Left ventricle myocardium superior (tissue), 1 donor: ENCODE measurements around the gene FXYD6. TPM values are rescaled to one million over a fixed set of nuclear protein-coding genes. Genes with fewer than 3 reads are reported as not detected.
A peak's percentile ranks its signal among the peaks of the same experiment; 100 is the strongest.

ENCODE experiments used
- ATAC-seq: fragments of 200-7000 bp; cut with Tn5 transposase; one replicate; pipeline ENCODE4 v1.9.1; 2020; ENCODE audit warnings: mild to moderate bottlenecking, moderate library complexity
- DNase-seq: peaks from one replicate; pipeline ENCODE4 v3.0.0-alpha.2; 2020
- intact Hi-C: fragments of 100-400 bp; cut with micrococcal nuclease; formaldehyde crosslinking; loops from one replicate; pipeline ENCODE4 v1.11.0; 2022
- total RNA-seq: library from RNA; stranded (reverse); fragmentation: NEBNext Ultra II Directional; extraction: Animal tissue kit (Norgen Biotek cat#: 25700); gene quantifications from one replicate; pipeline ENCODE4 v1.2.1, GENCODE V29; 2021
- donor health status: DM: no; HTN: yes; CAD: no; lungs with severe emphysema.

Gene FXYD6
- total RNA-seq, 1 donor from 2014 or later = 35.4 TPM

GRCh38 chr11:117837070-117837776 lies 39.2 kb downstream of the FXYD6 start:
- DNase-seq = no peak
- ATAC-seq = no peak
- intact Hi-C loops = no loop called here

- ATAC-seq = peak; percentile 16
- DNase-seq = no peak
- intact Hi-C loops = no loop called here
Measured at GRCh38 chr11:117836077-117836960, 40.1 kb downstream of the FXYD6 start.

GRCh38 chr11:117835576-117835975 lies 40.9 kb downstream of the FXYD6 start:
- intact Hi-C loops = no loop called here
- DNase-seq (no peak), ATAC-seq (no peak)

GRCh38 chr11:117834838-117835443 lies 41.5 kb downstream of the FXYD6 start:
- ATAC-seq (no peak), DNase-seq (no peak)
- intact Hi-C loops = no loop called here

- ATAC-seq (no peak), DNase-seq (no peak)
- intact Hi-C loops = no loop called here
Measured at GRCh38 chr11:117834068-117834810, 42.2 kb downstream of the FXYD6 start.

- DNase-seq = peak; percentile 62
- intact Hi-C loops = no loop called here
Measured at GRCh38 chr11:117833401-117833891, 43.0 kb downstream of the FXYD6 start.

GRCh38 chr11:117832511-117832910 lies 43.9 kb downstream of the FXYD6 start:
- no peak for ATAC-seq
- intact Hi-C loops = no loop called here
- no peak for DNase-seq

More at GRCh38 chr11:117833401-117833891, 43.0 kb downstream of the FXYD6 start:
- peak; percentile 37 for ATAC-seq

- intact Hi-C loops = no loop called here
- DNase-seq (no peak), ATAC-seq (no peak)
Measured at GRCh38 chr11:117831661-117832415, 44.6 kb downstream of the FXYD6 start.

GRCh38 chr11:117830674-117831351 lies 45.6 kb downstream of the FXYD6 start:
- no peak for DNase-seq
- intact Hi-C loops = no loop called here
- no peak for ATAC-seq

GRCh38 chr11:117830072-117830471 lies 46.4 kb downstream of the FXYD6 start:
- ATAC-seq (no peak), DNase-seq (no peak)
- intact Hi-C loops = no loop called here

- ATAC-seq (no peak), DNase-seq (no peak)
- intact Hi-C loops = no loop called here
Measured at GRCh38 chr11:117829369-117829725, 47.1 kb downstream of the FXYD6 start.

GRCh38 chr11:117828611-117829368 lies 47.7 kb downstream of the FXYD6 start:
- DNase-seq (peak; percentile 75), ATAC-seq (peak; percentile 44)
- intact Hi-C loops = no loop called here

- ATAC-seq (no peak), DNase-seq (no peak)
- intact Hi-C loops = no loop called here
Measured at GRCh38 chr11:117827521-117828511, 48.6 kb downstream of the FXYD6 start.

- intact Hi-C loops = no loop called here
- no peak for DNase-seq
- ATAC-seq = no peak
Measured at GRCh38 chr11:117826832-117827231, 49.6 kb downstream of the FXYD6 start.

- DNase-seq = no peak
- no peak for ATAC-seq
- intact Hi-C loops = no loop called here
Measured at GRCh38 chr11:117826190-117826570, 50.3 kb downstream of the FXYD6 start.

GRCh38 chr11:117825538-117826189 lies 50.8 kb downstream of the FXYD6 start:
- ATAC-seq = no peak
- intact Hi-C loops = no loop called here

More at GRCh38 chr11:117825538-117826189, 50.8 kb downstream of the FXYD6 start:
- DNase-seq = no peak
